HL-60/S4 (cell line): ENCODE measurements around the gene DRC7.

Source experiments
- in situ Hi-C: fragments of 300-500 bp; cut with MboI; formaldehyde crosslinking; loops from 2 replicates; pipeline ENCODE4 v1.14.3; 2022; ENCODE audit warnings: low sequenced_read_pairs

DRC7 gene

GRCh38 chr16:57690782-57691471 is 3.7 kb upstream of the DRC7 start:
- in situ Hi-C loops, result no loop called here

GRCh38 chr16:57692636-57693035 is 2.0 kb upstream of the DRC7 start:
- in situ Hi-C loops, result no loop called here

- in situ Hi-C loops, result no loop called here
These were observed 1.1 kb upstream of the DRC7 start for GRCh38 chr16:57693550-57693949.

GRCh38 chr16:57694231-57694724 is 328 bp upstream of the DRC7 start:
- in situ Hi-C loops, result no loop called here

GRCh38 chr16:57695680-57696069 is 1.1 kb downstream of the DRC7 start:
- in situ Hi-C loops, result no loop called here

GRCh38 chr16:57696240-57696639 is 1.6 kb downstream of the DRC7 start:
- in situ Hi-C loops, result no loop called here

- in situ Hi-C loops, result no loop called here
These were observed 3.4 kb downstream of the DRC7 start for GRCh38 chr16:57697896-57698537.

GRCh38 chr16:57698812-57699405 is 4.3 kb downstream of the DRC7 start:
- in situ Hi-C loops, result no loop called here

- in situ Hi-C loops, result no loop called here
These were observed 4.9 kb downstream of the DRC7 start for GRCh38 chr16:57699481-57699880.

GRCh38 chr16:57699899-57700298 is 5.3 kb downstream of the DRC7 start:
- in situ Hi-C loops, result loop anchor here (25.0 kb wide), 1 partner anchor 113 kb away; no protein-coding TSS in a partner anchor

GRCh38 chr16:57700781-57701551 is 6.4 kb downstream of the DRC7 start:
- in situ Hi-C loops, result loop anchor here (25.0 kb wide), 1 partner anchor 114 kb away; no protein-coding TSS in a partner anchor

- in situ Hi-C loops, result loop anchor here (25.0 kb wide), 1 partner anchor 115 kb away; no protein-coding TSS in a partner anchor
These were observed 7.3 kb downstream of the DRC7 start for GRCh38 chr16:57701759-57702371.

GRCh38 chr16:57703416-57704010 is 8.9 kb downstream of the DRC7 start:
- in situ Hi-C loops, result loop anchor here (25.0 kb wide), 1 partner anchor 116 kb away; no protein-coding TSS in a partner anchor

GRCh38 chr16:57704011-57704904 is 9.7 kb downstream of the DRC7 start:
- in situ Hi-C loops, result loop anchor here (25.0 kb wide), 1 partner anchor 117 kb away; no protein-coding TSS in a partner anchor

- in situ Hi-C loops, result loop anchor here (25.0 kb wide), 1 partner anchor 118 kb away; no protein-coding TSS in a partner anchor
These were observed 10.6 kb downstream of the DRC7 start for GRCh38 chr16:57704905-57705852.

- in situ Hi-C loops, result loop anchor here (25.0 kb wide), 1 partner anchor 119 kb away; no protein-coding TSS in a partner anchor
These were observed 12.1 kb downstream of the DRC7 start for GRCh38 chr16:57706717-57707116.

GRCh38 chr16:57707331-57707730 is 12.7 kb downstream of the DRC7 start:
- in situ Hi-C loops, result loop anchor here (25.0 kb wide), 1 partner anchor 120 kb away; no protein-coding TSS in a partner anchor

- in situ Hi-C loops, result loop anchor here (25.0 kb wide), 1 partner anchor 121 kb away; no protein-coding TSS in a partner anchor
These were observed 13.6 kb downstream of the DRC7 start for GRCh38 chr16:57708168-57708567.
